ENCODE results near the gene NLGN2. TPM values are rescaled to one million over a fixed set of nuclear protein-coding genes. Genes with fewer than 3 reads are reported as not detected.

NLGN2 gene
- total and polyA plus RNA-seq, 2 of the 8 experiments (the other 6 are each of a cell fraction or from before 2014, with no cell fraction given): 21.2 to 62.8 TPM

DNA sequence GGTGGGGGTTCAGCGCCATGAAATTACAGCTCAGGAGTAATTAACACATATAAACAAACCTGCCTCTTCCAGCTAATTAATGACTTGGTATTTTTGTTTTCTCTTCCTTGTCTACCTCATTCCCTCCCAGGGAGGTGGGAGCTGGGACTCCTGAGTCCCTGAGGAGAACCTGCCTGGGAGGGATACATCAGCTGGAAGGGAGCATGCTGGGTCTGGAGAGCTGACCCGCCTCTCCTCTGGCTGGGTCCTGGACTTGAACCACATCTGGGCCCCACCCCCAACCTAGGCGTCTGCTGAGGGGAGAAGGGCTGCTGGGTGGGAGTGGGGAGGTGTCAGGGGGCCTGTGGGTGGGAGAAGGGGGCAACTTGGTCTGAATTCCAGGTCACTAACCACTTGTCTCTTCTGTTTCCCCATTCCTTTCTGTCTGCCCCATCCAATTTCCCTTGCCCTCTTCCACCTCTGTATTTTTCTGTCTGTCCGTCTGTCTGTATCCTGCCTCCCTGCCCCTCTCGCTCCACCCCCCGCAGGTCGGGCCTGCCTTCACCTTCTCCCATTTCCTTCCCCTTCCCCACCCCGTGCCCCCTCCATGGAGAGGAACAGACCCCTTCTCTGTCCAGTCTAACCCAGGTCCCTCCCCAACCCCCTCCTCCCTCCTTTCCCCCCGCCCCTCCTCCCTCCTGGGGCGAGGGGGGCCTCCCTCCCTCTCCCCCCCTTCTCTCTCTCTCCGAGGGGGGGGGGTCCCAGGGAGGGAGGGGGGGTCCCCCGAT, at the start of gene NLGN2 (continued):
- TF ChIP-seq ASH2L (IDR thresholded peaks at IDR 0.05; ENCODE audit: low read length) (no peak), TCF12 (IDR thresholded peaks at IDR 0.05; ENCODE audit: low read depth, low read length) (no peak), KDM1A (IDR thresholded peaks at IDR 0.05; ENCODE audit: borderline replicate concordance, low read length) (no peak), RBBP5 (IDR thresholded peaks at IDR 0.05; ENCODE audit: borderline replicate concordance, low read depth, low read length) (no peak), SRF (IDR thresholded peaks at IDR 0.05; ENCODE audit: low read depth, low read length) (no peak), TAF7 (optimal IDR thresholded peaks at IDR 0.05; ENCODE audit: borderline replicate concordance, low read depth, low read length) (no peak), BACH1 (IDR thresholded peaks at IDR 0.05; ENCODE audit: low read length) (no peak), YY1 (IDR thresholded peaks at IDR 0.05; ENCODE audit: low read depth, low read length) (no peak), EGR1 (IDR thresholded peaks at IDR 0.05; ENCODE audit: borderline replicate concordance, low read depth, low read length) (no peak), RFX5 (IDR thresholded peaks at IDR 0.05; ENCODE audit: borderline replicate concordance, low read depth, low read length) (no peak), CEBPB (IDR thresholded peaks at IDR 0.05; ENCODE audit: low read depth, low read length) (no peak), CHD2 (IDR thresholded peaks at IDR 0.05; ENCODE audit: low read length) (no peak), POLR2A (IDR thresholded peaks at IDR 0.05; ENCODE audit: control extremely low read depth in 1 of 2, low read depth in 2 of 2, low read length in 2 of 2) (no peak)
